ENCODE data around the gene FAU. TPM values are rescaled to one million over a fixed set of nuclear protein-coding genes. Genes with fewer than 3 reads are reported as not detected.
A peak's percentile ranks its signal among the peaks of the same experiment; 100 is the strongest.

The FAU gene
- polyA plus RNA-seq, 1 of the 3 experiments (the other 2 are of a cell fraction): 1,210 TPM

GRCh38 chr11:65110354-65110861, 11.5 kb downstream of the FAU start:
- no peaks in the 10 kb centered on the region for H3K9me3 ChIP-seq
- peaks cover 9 to 37% of the 10 kb centered on the region in 2 experiments; a peak in 3 of 4 replicates for H3K4me1 ChIP-seq (ENCODE audit: control insufficient read depth in 1 of 2, insufficient read depth in 2 of 2, low read depth in 1 of 2, low read length in 1 of 2)
- peak; percentile 91 for DNase-seq
- peaks cover 6% of the 10 kb centered on the region; the same call in 1 of the 2 replicates for H4K20me1 ChIP-seq (ENCODE audit: insufficient read depth)
- peaks cover 0 to 26% of the 10 kb centered on the region in 2 experiments for H3K36me3 ChIP-seq (replicated peaks in 1 of 2; ENCODE audit: control insufficient read depth in 1 of 2, insufficient read depth in 2 of 2, low read length in 1 of 2)
- H3K4me2 ChIP-seq: no peak overlapping the region
- H2AFZ ChIP-seq (ENCODE audit: low read depth): no peak overlapping the region
- no peaks in the 10 kb centered on the region for H3K9me2 ChIP-seq
- CTCF ChIA-PET: interaction anchor here (0.6 to 6.1 kb wide), 29 partner anchors 8 to 860 kb away, joined by 3 to 150 read pairs (median 4); partner anchors contain the start of genes ARL2, CAPN1, CDCA5 and FAU
- peaks cover 13% of the 10 kb centered on the region for H3F3A ChIP-seq (replicated peaks; ENCODE audit: insufficient read depth)
- H3K27ac ChIP-seq (ENCODE audit: low read depth in 2 of 2, low read length in 1 of 2): peak overlapping the region in 1 of 2 experiments; percentile 39; a peak in 3 of 4 replicates
- no peaks in the 10 kb centered on the region for H3K27me3 ChIP-seq (ENCODE audit: insufficient read depth)
- H3K9ac ChIP-seq: no peak overlapping the region
- H3K4me3 ChIP-seq (ENCODE audit: low read depth in 2 of 2, low read length in 1 of 2): no peak overlapping the region; a peak in 2 of 4 replicates
- WGBS (ENCODE audit: low lambda C conversion rate): 3% methylated on average over 14 of the region's 18 CpGs
- H3K79me2 ChIP-seq (ENCODE audit: insufficient read depth): peaks cover 12% of the 10 kb centered on the region; the same call in 1 of the 2 replicates
- POLR2A ChIA-PET: interaction anchor here (0.7 to 4.1 kb wide), 5 partner anchors 8 to 70 kb away, joined by 3 to 27 read pairs (median 8); partner anchors contain the start of genes FAU, MRPL49, SAC3D1 and VPS51
- no peak for TF ChIP-seq ZBTB33 (IDR thresholded peaks at IDR 0.05; ENCODE audit: borderline replicate concordance, low read depth)
- no peak for TF ChIP-seq RFX5 (IDR thresholded peaks at IDR 0.05; ENCODE audit: low read length)
- TF ChIP-seq IRF3 (IDR thresholded peaks at IDR 0.05; ENCODE audit: low read depth, low read length): no peak
- no peak for TF ChIP-seq JUND (IDR thresholded peaks at IDR 0.05)
- TF ChIP-seq PBX3 (IDR thresholded peaks at IDR 0.05): no peak
- no peak for TF ChIP-seq RCOR1 (IDR thresholded peaks at IDR 0.05; ENCODE audit: low read length)
- no peak for TF ChIP-seq MXI1 (IDR thresholded peaks at IDR 0.05; ENCODE audit: low read depth, low read length)
- TF ChIP-seq CHD2 (IDR thresholded peaks at IDR 0.05; ENCODE audit: low read length, partially characterized antibody): peak; percentile 34
- peak; percentile 89 for TF ChIP-seq CTCF (IDR thresholded peaks at IDR 0.05)
- TF ChIP-seq MEF2A (IDR thresholded peaks at IDR 0.05; ENCODE audit: borderline replicate concordance, low read depth): no peak
- no peak for TF ChIP-seq USF2 (IDR thresholded peaks at IDR 0.05; ENCODE audit: borderline replicate concordance, low read depth, low read length)
- TF ChIP-seq USF1 (IDR thresholded peaks at IDR 0.05; ENCODE audit: borderline replicate concordance, low read depth): no peak
- TF ChIP-seq SMC3 (IDR thresholded peaks at IDR 0.05; ENCODE audit: low read depth, low read length): peak; percentile 61
- no peak for TF ChIP-seq TCF12 (IDR thresholded peaks at IDR 0.05)
- TF ChIP-seq NFIC (IDR thresholded peaks at IDR 0.05; ENCODE audit: borderline replicate concordance): no peak
- TF ChIP-seq FOSL2 (IDR thresholded peaks at IDR 0.05; ENCODE audit: borderline replicate concordance, low read depth): no peak
- no peak for TF ChIP-seq FOXJ3 (CRISPR knock-in tag; IDR thresholded peaks at IDR 0.05)
- TF ChIP-seq YY1 (IDR thresholded peaks at IDR 0.05; ENCODE audit: low read depth): no peak
- no peak for TF ChIP-seq GATA2 (CRISPR knock-in tag; IDR thresholded peaks at IDR 0.05)
- TF ChIP-seq TAF1 (IDR thresholded peaks at IDR 0.05; ENCODE audit: borderline replicate concordance, low read depth, low read length): no peak
- no peak for TF ChIP-seq EP300 (IDR thresholded peaks at IDR 0.05; ENCODE audit: borderline replicate concordance in 1 of 2, low read depth in 1 of 2, low read length in 1 of 2)
- no peak for TF ChIP-seq RXRA (IDR thresholded peaks at IDR 0.05; ENCODE audit: borderline replicate concordance, low read depth)
- no peak for TF ChIP-seq MAX (IDR thresholded peaks at IDR 0.05; ENCODE audit: low read depth)

Measured in SK-N-SH (cell line).